Amniotic epithelial cell (primary cell): Measurements from ENCODE around the gene GALR3.

Experiments used
- DNase-seq: peaks from one replicate; pipeline ENCODE4 v3.0.0-alpha.2; 2010; ENCODE audit warnings: low read depth

The GALR3 gene

GRCh38 chr22:37803195-37803638 lies 20.0 kb upstream of the GALR3 start:
- no peak for DNase-seq

DNA sequence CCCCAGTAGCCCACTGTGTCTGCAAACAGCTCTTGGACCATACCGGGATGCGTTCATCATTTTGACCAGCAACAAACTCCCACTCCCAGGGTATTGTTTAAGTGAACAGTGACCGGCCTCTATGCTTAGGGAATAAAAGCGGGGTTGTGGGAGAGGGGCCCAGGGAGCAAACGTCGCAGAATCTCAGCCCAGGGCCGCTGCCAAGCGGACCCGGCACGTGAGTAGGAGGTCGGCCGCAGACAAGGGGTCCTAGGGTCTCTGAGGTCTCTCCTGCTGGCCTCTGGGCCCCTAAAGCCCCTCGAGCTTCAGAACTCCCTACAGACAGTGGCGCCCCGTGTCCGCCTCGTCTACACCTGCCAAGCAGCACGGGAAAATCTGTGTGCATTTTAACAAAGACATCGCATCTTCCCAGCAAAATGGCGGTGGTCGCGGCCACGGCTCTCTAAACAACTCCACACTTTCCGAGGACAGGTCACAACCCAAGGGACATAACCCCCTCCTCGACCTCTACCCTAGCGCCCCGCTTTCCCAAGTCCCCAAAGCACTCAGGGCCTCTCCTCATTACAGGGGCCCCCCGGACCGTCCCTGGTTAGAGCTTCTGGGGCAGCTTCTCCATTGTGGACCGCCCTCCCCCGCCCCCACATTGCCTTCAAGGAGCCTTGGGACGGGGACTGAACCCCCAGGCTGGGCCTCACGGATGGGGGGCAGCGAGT lies 19.4 kb upstream of the GALR3 start:
- no peak for DNase-seq

GRCh38 chr22:37804352-37804880 lies 18.8 kb upstream of the GALR3 start:
- DNase-seq = no peak

GRCh38 chr22:37804881-37805809 lies 18.0 kb upstream of the GALR3 start:
- DNase-seq = peak; percentile 68

- DNase-seq = no peak
These were observed 17.3 kb upstream of the GALR3 start for GRCh38 chr22:37805810-37806277.

DNA sequence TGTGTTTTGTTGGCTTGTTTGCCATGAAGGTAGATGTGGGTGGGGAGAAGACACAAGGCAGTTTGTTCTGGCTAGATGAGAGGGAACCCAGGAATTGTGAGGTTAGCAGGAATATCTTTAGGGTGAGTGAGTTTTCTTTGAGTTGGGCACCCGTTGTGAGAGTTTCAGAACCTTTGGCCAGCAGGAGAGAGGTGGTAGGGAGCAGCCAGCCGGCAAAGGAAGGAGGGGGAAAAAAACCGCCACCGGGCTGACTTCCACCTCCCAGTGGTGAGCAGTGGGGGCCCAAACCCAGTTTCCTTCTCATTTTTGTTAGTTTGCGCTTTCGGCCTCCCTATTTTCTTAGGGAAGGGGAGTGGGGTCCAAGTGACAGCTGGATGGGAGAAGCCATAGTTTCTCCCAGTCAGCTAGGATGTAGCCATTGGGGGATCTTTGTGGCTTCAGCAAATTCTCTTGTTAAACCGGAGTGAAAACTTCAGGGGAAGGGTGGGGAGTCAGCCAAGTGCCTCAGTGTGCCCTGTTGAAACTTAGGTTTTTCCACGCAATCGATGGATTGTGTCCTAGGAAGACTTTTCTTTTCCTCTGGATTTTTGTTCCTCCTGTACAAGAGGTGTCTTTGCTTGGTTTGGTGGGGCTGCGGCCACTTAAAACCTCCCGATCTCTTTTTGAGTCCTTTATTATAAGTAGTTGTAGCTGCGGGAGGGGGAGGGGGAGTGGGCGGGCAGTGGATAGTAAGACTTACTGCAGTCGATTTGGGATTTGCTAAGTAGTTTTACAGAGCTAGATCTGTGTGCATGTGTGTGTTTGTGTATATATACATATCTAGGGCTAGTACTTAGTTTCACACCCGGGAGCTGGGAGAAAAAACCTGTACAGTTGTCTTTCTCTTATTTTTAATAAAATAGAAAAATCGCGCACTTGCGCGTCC lies 16.5 kb upstream of the GALR3 start:
- DNase-seq = peak; percentile 49

DNA sequence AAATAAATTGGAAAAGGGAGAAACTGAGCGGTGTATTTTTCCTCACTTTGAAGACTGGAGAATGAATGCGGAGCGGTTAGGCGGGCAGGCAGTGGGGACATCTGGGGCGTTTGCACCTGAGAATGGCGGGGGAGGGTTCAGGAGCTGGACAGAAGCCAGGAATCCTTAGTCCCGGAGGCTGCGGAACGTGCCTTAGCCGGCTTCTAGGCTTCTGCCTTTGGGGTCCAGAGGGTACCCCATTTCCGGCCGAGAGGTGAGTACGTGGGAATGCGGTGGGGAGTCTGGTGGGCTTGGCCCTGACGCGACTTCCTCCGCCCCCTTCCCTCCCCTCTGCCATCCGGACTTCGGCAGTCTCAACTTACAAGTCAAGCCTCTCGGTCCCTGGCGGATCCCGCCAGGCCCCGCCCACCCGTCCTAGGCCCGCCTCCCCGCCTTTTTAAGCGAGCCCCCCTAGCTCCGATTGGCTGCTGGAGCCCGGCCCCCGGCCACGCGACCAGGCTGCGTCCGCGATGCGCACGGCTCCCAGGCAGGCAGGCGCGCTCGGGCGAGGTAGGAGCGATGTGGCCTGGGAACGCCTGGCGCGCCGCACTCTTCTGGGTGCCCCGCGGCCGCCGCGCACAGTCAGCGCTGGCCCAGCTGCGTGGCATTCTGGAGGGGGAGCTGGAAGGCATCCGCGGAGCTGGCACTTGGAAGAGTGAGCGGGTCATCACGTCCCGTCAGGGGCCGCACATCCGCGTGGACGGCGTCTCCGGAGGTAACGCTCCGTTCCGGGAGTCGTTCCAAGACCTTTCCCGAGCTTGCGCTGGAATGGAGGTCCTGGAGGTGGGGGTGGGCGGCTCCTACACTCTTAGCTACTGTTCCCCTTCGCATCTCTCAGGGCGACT lies 15.5 kb upstream of the GALR3 start, which contains the start of gene GCAT:
Gene GCAT (plus strand): TSS at position 525 of the 884 bp plus-strand sequence. CDS start 34 bp downstream, at position 559.
- DNase-seq = peak; percentile 92

DNA sequence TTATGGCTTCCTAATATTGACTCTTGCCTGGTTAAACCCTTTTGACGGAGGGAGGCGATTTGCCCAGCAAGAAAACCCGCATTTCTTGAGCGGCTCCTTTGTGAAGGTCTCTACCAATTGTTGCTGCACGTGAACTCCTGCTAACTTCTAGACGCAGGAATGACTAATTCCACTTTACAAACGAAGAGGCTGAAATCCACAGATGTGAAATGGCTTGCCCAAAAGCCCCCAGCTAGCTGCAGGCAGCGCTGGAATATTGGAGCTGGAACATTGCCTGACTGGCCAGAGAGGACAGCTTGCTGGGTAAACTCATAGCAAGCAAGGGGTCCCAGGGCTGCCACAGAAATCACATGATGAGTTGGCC lies 14.9 kb upstream of the GALR3 start:
- peak; percentile 43 for DNase-seq

- no peak for DNase-seq
These were observed 13.4 kb upstream of the GALR3 start for GRCh38 chr22:37809672-37810333.

DNA sequence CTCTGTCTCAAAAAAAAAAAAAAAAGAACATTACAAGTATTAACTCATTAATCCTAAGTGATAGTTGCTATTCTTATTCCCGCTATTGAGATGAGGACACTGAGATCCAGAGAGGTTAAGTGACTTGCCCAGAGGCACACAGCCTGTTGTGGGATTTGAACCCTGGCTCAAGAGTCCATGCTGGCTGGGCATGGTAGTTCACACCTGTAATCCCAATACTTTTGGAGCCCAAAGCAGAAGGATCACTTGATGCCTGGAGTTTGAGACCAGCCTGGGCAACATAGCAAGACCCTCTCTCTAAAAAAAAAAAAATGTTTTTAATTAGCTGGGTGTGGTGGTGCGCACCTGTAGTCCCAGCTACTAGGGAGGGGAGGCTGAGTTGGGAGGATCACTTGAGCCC lies 11.3 kb upstream of the GALR3 start:
- no peak for DNase-seq

GRCh38 chr22:37812869-37813678 lies 10.1 kb upstream of the GALR3 start:
- DNase-seq = no peak

DNA sequence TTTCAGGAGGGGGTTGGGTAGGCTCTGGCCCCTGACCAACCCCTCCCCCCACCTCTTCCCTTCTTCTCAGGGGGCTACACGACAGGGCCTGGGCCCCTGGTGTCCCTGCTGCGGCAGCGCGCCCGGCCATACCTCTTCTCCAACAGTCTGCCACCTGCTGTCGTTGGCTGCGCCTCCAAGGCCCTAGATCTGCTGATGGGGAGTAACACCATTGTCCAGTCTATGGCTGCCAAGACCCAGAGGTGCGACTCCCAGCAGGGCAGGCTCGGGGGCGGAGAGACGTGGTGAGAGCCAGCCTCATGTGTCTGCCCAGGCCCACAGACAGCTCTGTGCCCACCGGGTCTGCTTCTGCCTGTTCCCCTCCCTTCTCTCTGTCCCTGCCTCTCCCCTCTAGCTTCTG lies 7.6 kb upstream of the GALR3 start:
- DNase-seq = no peak

GRCh38 chr22:37816543-37817180 lies 6.5 kb upstream of the GALR3 start:
- no peak for DNase-seq

- DNase-seq = peak; percentile 83
These were observed 5.3 kb upstream of the GALR3 start for GRCh38 chr22:37817705-37818408.

DNA sequence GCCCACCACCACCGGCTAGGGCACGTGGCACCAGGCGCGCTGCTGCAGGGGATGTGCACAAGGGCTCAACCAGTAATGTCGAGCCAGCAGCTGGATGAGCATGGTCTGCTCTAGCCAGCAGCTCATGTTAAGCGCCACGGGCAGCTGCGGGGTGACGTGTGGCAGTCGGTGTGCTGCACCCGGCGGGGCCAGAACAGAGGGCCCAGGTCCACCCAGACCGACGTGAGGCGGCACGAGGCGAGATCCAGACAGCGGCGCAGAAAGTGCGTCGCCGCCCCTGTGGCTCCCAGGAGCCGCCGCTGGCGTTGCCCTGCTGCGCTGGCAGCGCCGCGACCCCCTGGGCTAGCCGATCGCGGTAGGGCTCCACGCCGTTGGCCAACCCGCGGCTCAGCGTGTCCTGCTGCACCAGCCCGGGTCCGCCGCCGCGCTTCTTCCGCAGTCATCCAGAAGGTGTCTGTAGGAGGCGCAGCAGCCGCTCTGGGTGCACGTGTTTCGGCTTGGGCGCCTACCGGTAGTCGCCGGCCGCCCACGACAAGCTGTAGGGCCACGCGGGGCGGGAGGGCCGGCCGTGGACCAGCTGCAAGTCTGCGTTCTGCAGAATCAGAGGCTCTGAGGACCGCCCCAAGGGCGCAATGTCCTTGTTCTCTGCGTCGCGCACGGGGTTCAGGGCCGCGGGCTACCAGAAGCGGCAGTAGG lies 4.6 kb upstream of the GALR3 start:
- peak; percentile 45 for DNase-seq

DNA sequence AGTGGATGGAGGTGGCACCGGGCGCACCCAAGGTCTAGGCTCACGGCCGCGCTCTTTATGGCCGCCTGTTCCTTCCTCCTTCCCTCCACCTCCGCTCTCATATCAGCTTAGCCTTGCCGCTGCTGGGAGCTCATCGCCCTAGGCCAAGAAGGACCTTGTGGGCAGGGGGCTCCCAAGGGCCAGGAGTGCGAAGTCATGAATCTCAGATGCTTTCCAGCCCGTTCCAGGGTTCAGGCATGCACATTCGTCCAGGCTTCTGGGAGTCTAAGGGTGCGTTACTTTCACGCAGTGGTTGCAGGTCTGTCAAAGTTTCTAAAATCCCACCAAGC lies 4.1 kb upstream of the GALR3 start:
- no peak for DNase-seq

GRCh38 chr22:37820350-37820749 lies 2.8 kb upstream of the GALR3 start:
- no peak for DNase-seq
